Measurements from ENCODE around the gene RING1. TPM values are rescaled to one million over a fixed set of nuclear protein-coding genes. Genes with fewer than 3 reads are reported as not detected.

Gene RING1
- total RNA-seq (2014; rRNA removed; shearing (Covaris generic)) (25.0 and 31.8 TPM in 2 replicates), total RNA-seq (2022) (40.0 and 42.7 TPM in 2 replicates), Bru-seq, nascent RNA (percentile 68 among the genes with signal in this experiment), BruChase-seq, experiment 1, labeled RNA remaining after a 6-hour chase (percentile 66 among the genes with signal in this experiment), BruChase-seq, experiment 2, labeled RNA remaining after a 2-hour chase (percentile 63 among the genes with signal in this experiment)
- long read RNA-seq, partial matches to known transcripts, result 6 of 7 reads
- long read RNA-seq, other reads (novel, unspliced or antisense), result 0 of 7 reads

DNA sequence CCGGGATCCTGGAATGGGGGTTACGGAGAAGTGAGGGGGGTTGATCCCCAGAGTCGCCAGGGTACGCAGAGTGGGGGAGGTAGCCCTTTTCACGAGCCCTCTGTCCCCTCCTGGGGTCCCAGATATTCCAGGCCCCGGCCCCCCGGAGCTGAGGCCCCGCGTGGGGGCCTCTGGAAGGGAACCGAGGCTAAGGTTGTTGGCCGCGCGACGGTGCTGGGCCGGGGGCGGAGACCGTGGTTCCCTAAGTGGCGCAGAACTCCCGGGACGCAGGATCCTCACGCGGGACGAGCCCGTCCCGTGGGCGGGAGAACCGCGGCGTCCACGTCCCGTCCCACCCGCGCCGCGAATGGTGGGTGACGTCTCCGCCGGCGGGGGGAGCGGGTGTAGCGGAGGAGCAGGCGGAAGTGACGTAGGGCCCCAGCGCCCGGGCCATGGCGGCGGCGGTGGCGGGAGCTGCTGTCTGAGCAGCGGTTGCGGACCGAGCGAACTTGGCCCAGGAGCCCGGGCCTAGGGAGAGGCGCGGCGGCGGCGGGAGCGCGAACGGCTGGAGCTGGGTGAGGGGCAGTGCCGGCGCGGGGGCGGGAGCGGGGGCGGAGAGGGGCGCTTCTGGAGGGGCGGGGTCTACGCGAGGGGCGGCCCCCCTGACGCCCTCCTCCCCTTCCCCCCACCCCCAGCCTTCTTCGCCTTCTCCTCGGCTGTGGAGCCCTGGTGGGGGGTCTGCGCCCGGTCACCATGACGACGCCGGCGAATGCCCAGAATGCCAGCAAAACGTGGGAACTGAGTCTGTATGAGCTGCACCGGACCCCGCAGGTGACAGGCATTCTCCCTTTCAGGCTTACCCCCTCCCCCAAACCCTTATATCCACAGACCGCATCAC is at the start of gene RING1:
RING1 (plus strand) TSS at position 410 of the 877 bp plus-strand sequence; CDS start at position 733, 323 bp downstream.
- H2AFZ ChIP-seq (ENCODE audit: low read length), result peak within 1 kb of the TSS; percentile 65
- peaks cover 40% of the 10 kb centered on the region for H3K4me1 ChIP-seq (ENCODE audit: insufficient read depth, low read length, poor library complexity, severe bottlenecking)
- peak within 1 kb of the TSS; percentile 90 for H3K4me3 ChIP-seq (ENCODE audit: low read depth, low read length, poor library complexity, severe bottlenecking)
- H3K9me3 ChIP-seq (ENCODE audit: low read length), result no peaks in the 10 kb centered on the region
- H3K79me2 ChIP-seq (ENCODE audit: insufficient read depth, low read depth, low read length), result peaks cover 6% of the 10 kb centered on the region; the same call in 1 of the 2 replicates
- intact Hi-C loops (cut with micrococcal nuclease; ENCODE audit: unreplicated experiment), result loop anchor here (10.0 kb wide), 1 partner anchor 206 kb away; the partner anchor contains the start of genes CUTA and PHF1
- H3K4me2 ChIP-seq (ENCODE audit: low read length), result peak within 1 kb of the TSS; percentile 91
- ChIA-PET CTCF (ENCODE audit: unreplicated experiment) (interaction anchor here (0.6 to 0.7 kb wide), 4 partner anchors 9 to 91 kb away, joined by 3 to 7 read pairs (median 4); no protein-coding TSS in a partner anchor), POLR2A (interaction anchor here (0.6 to 1.5 kb wide), 9 partner anchors 9 to 940 kb away, joined by 3 to 5 read pairs (median 3); no protein-coding TSS in a partner anchor)
- H3K36me3 ChIP-seq (ENCODE audit: insufficient read depth, low read length), result peaks cover 16% of the 10 kb centered on the region
- H4K20me1 ChIP-seq (ENCODE audit: insufficient read depth, low read length), result no peaks in the 10 kb centered on the region
- BruUV-seq (replicated peaks), result no TSS peak
- H3K27ac ChIP-seq (ENCODE audit: low read depth, low read length, poor library complexity, severe bottlenecking), result peak within 1 kb of the TSS; percentile 47
- H3K9me2 ChIP-seq (ENCODE audit: insufficient read depth, low read length), result no peaks in the 10 kb centered on the region
- TF ChIP-seq, protein P1, sequence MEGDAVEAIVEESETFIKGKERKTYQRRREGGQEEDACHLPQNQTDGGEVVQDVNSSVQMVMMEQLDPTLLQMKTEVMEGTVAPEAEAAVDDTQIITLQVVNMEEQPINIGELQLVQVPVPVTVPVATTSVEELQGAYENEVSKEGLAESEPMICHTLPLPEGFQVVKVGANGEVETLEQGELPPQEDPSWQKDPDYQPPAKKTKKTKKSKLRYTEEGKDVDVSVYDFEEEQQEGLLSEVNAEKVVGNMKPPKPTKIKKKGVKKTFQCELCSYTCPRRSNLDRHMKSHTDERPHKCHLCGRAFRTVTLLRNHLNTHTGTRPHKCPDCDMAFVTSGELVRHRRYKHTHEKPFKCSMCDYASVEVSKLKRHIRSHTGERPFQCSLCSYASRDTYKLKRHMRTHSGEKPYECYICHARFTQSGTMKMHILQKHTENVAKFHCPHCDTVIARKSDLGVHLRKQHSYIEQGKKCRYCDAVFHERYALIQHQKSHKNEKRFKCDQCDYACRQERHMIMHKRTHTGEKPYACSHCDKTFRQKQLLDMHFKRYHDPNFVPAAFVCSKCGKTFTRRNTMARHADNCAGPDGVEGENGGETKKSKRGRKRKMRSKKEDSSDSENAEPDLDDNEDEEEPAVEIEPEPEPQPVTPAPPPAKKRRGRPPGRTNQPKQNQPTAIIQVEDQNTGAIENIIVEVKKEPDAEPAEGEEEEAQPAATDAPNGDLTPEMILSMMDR (conservative IDR thresholded peaks at IDR 0.05; ENCODE audit: low read length), result no peak
- TF ChIP-seq EZH2phosphoT487 (IDR thresholded peaks at IDR 0.05; ENCODE audit: borderline replicate concordance, low read depth, low read length), result no peak
- peak; percentile 85 for DNase-seq (ENCODE audit: low spot score)

DNA sequence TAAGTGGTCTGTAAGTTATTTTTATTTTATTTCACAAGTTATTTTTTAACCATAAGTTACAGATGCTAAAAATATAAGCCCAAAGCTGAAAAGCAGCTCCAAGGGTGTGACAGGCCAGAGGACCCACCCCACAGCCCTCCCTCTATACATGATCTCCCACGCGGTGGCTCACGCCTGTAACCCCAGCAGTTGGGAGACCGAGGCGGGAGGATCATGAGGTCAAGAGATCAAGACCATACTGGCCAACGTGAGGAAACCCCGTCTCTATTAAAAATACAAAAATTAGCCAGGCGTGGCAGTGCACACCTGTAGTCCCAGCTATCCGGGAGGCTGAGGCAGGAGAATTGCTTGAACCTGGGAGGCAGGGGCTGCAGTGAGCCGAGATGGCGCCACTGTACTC is 48.2 kb upstream of the RING1 start:
- TF ChIP-seq, protein P1 (conservative IDR thresholded peaks at IDR 0.05; ENCODE audit: low read length), result no peak
- no peak for TF ChIP-seq EZH2phosphoT487 (IDR thresholded peaks at IDR 0.05; ENCODE audit: borderline replicate concordance, low read depth, low read length)
- CTCF ChIA-PET (ENCODE audit: unreplicated experiment), result no interaction called here
- BruUV-seq (replicated peaks), result no TSS peak
- Histone ChIP-seq H3K4me2 (ENCODE audit: low read length) (no peak overlapping the region), H4K20me1 (ENCODE audit: insufficient read depth, low read length) (no peaks in the 10 kb centered on the region), H3K79me2 (ENCODE audit: insufficient read depth, low read depth, low read length) (no peaks in the 10 kb centered on the region), H2AFZ (ENCODE audit: low read length) (no peak overlapping the region), H3K27ac (ENCODE audit: low read depth, low read length, poor library complexity, severe bottlenecking) (no peak overlapping the region), H3K4me3 (ENCODE audit: low read depth, low read length, poor library complexity, severe bottlenecking) (no peak overlapping the region), H3K4me1 (ENCODE audit: insufficient read depth, low read length, poor library complexity, severe bottlenecking) (peaks cover 7% of the 10 kb centered on the region), H3K9me2 (ENCODE audit: insufficient read depth, low read length) (no peaks in the 10 kb centered on the region), H3K9me3 (ENCODE audit: low read length) (no peaks in the 10 kb centered on the region), H3K36me3 (ENCODE audit: insufficient read depth, low read length) (no peaks in the 10 kb centered on the region)
- DNase-seq (ENCODE audit: low spot score), result no peak
- intact Hi-C loops (cut with micrococcal nuclease; ENCODE audit: unreplicated experiment), result loop anchor here (2.0 kb wide), 1 partner anchor 37 kb away; no protein-coding TSS in a partner anchor
- POLR2A ChIA-PET, result interaction anchor here (1.1 kb wide), 1 partner anchor 10 kb away, joined by 4 read pairs; no protein-coding TSS in a partner anchor
